Tibial nerve (tissue), 4 donors: ENCODE results near the gene RNF215.

Experiments
- EP300 ChIP-seq, 2 donors: sonication (generic); formaldehyde crosslinking; IDR thresholded peaks; one replicate each; pipeline ENCODE4 v1.6.1; 2017; ENCODE audit warnings: antibody characterized with exemption in 2 of 2, mild to moderate bottlenecking in 1 of 2
- POLR2A ChIP-seq, 2 donors: fragments of 450-650 bp; IDR thresholded peaks; one replicate each; pipeline ENCODE4 v1.6.1; 2017; ENCODE audit warnings: antibody characterized with exemption in 2 of 2, mild to moderate bottlenecking in 2 of 2, moderate library complexity in 2 of 2
- TF ChIP-seq, protein P1 (sequence below), 5 experiments: fragments of 200-600 bp in 3 of 5; fragments of 450-650 bp in 2 of 5; sonication (generic) in 3 of 5; IDR thresholded peaks; one replicate each; pipeline ENCODE4 v1.5.1; 2016 to 2019; ENCODE audit warnings: antibody characterized with exemption in 5 of 5, mild to moderate bottlenecking in 3 of 5, moderate library complexity in 2 of 5

DNA sequence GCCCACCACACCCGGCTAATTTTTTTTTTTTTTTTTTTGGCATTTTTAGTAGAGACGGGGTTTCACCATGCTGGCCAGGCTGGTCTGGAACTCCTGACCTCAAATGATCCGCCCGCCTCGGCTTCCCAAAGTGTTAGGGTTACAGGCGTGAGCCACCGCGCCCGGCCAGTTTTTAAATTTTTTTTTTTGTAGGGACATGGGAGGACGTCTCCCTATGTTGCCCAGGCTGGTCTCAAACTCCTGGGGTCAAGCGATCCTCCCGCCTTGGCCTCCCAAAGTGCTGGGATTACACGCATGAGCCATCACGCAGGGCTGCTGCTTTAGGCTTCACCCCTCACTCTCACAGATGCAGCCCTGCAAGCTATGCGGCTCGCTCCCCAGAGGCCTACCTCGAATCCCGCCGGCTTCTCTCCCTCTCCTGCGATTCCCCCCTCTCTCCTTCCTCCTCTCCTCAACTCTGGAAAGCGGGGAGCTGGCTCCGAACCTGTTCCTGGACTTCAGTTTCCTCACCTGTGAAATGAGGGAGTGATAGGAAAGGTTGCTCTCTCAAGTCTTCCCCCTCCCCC is 29.5 kb downstream of the RNF215 start:
- TF ChIP-seq, protein P1, sequence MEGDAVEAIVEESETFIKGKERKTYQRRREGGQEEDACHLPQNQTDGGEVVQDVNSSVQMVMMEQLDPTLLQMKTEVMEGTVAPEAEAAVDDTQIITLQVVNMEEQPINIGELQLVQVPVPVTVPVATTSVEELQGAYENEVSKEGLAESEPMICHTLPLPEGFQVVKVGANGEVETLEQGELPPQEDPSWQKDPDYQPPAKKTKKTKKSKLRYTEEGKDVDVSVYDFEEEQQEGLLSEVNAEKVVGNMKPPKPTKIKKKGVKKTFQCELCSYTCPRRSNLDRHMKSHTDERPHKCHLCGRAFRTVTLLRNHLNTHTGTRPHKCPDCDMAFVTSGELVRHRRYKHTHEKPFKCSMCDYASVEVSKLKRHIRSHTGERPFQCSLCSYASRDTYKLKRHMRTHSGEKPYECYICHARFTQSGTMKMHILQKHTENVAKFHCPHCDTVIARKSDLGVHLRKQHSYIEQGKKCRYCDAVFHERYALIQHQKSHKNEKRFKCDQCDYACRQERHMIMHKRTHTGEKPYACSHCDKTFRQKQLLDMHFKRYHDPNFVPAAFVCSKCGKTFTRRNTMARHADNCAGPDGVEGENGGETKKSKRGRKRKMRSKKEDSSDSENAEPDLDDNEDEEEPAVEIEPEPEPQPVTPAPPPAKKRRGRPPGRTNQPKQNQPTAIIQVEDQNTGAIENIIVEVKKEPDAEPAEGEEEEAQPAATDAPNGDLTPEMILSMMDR (IDR thresholded peaks at IDR 0.05): no peak
- TF ChIP-seq POLR2A (IDR thresholded peaks at IDR 0.05): no peak
- no peak for TF ChIP-seq EP300 (IDR thresholded peaks at IDR 0.05)
